HEK293 (cell line): ENCODE results near the gene PTK7.
A peak's percentile ranks its signal among the peaks of the same experiment; 100 is the strongest.

Experiments used
- BCL11A ChIP-seq: fragments of 450-650 bp; formaldehyde crosslinking; IDR thresholded peaks from 2 replicates; pipeline ENCODE4 v1.5.1; 2016; ENCODE audit warnings: low read depth, missing biosample characterization, missing genetic modification characterization
- GLIS1 ChIP-seq: fragments of 450-650 bp; formaldehyde crosslinking; IDR thresholded peaks from 2 replicates; pipeline ENCODE4 v1.5.1; 2016; ENCODE audit warnings: missing biosample characterization, missing genetic modification characterization
- OVOL3 ChIP-seq: fragments of 450-650 bp; formaldehyde crosslinking; IDR thresholded peaks from 2 replicates; pipeline ENCODE4 v1.5.1; 2016; ENCODE audit warnings: missing biosample characterization, missing genetic modification characterization
- RBAK ChIP-seq: fragments of 450-650 bp; formaldehyde crosslinking; IDR thresholded peaks from 2 replicates; pipeline ENCODE4 v1.5.1; 2016; ENCODE audit warnings: missing biosample characterization, missing genetic modification characterization
- TRIM28 ChIP-seq: IDR thresholded peaks from 2 replicates; pipeline ENCODE4 v1.6.1; 2011; ENCODE audit warnings: low read length, control low read depth, borderline replicate concordance
- ZBTB8A ChIP-seq: fragments of 450-650 bp; formaldehyde crosslinking; IDR thresholded peaks from 2 replicates; pipeline ENCODE4 v1.5.1; 2016; ENCODE audit warnings: missing biosample characterization, missing genetic modification characterization
- ZNF174 ChIP-seq: fragments of 450-650 bp; formaldehyde crosslinking; IDR thresholded peaks from 2 replicates; pipeline ENCODE4 v1.5.0; 2017; ENCODE audit warnings: missing biosample characterization, mild to moderate bottlenecking, missing genetic modification characterization
- ZNF184 ChIP-seq: fragments of 450-650 bp; IDR thresholded peaks from 2 replicates; pipeline ENCODE4 v1.5.1; 2018; ENCODE audit warnings: missing biosample characterization, mild to moderate bottlenecking, missing genetic modification characterization
- ZNF19 ChIP-seq: fragments of 450-650 bp; formaldehyde crosslinking; IDR thresholded peaks from 2 replicates; pipeline ENCODE4; 2016; ENCODE audit warnings: missing biosample characterization, missing genetic modification characterization, low read depth
- ZNF202 ChIP-seq: fragments of 450-650 bp; formaldehyde crosslinking; IDR thresholded peaks from 2 replicates; pipeline ENCODE4 v1.5.1; 2016; ENCODE audit warnings: missing biosample characterization, missing genetic modification characterization, borderline replicate concordance
- ZNF221 ChIP-seq: fragments of 450-650 bp; formaldehyde crosslinking; IDR thresholded peaks from 2 replicates; pipeline ENCODE4 v1.5.1; 2017; ENCODE audit warnings: missing biosample characterization, missing genetic modification characterization, borderline replicate concordance
- ZNF274 ChIP-seq, 2 experiments: fragments of 200-500 bp in 1 of 2; fragments of 450-650 bp in 1 of 2; sonication (Bioruptor generic) in 1 of 2; formaldehyde crosslinking in 1 of 2; IDR thresholded peaks; 2 replicates each; pipeline versions ENCODE4 v1.5.1 to v1.6.1; 2014 to 2016; ENCODE audit warnings: borderline replicate concordance in 1 of 2, inconsistent platforms in 1 of 2, low read length in 1 of 2, missing biosample characterization in 1 of 2, missing genetic modification characterization in 1 of 2
- ZNF654 ChIP-seq: fragments of 450-650 bp; formaldehyde crosslinking; IDR thresholded peaks from 2 replicates; pipeline ENCODE4 v1.5.1; 2016; ENCODE audit warnings: low read depth, missing biosample characterization, missing genetic modification characterization
- ZNF660 ChIP-seq: fragments of 450-650 bp; IDR thresholded peaks from 2 replicates; pipeline ENCODE4 v1.5.1; 2018; ENCODE audit warnings: missing biosample characterization, mild to moderate bottlenecking, missing genetic modification characterization
- ZNF664 ChIP-seq: fragments of 450-650 bp; formaldehyde crosslinking; IDR thresholded peaks from 2 replicates; pipeline ENCODE4 v1.5.1; 2016; ENCODE audit warnings: missing biosample characterization, missing genetic modification characterization
- ZNF670 ChIP-seq: fragments of 450-650 bp; formaldehyde crosslinking; IDR thresholded peaks from 2 replicates; pipeline ENCODE4 v1.5.1; 2016; ENCODE audit warnings: missing biosample characterization, missing genetic modification characterization, low read depth
- ZNF791 ChIP-seq: fragments of 450-650 bp; formaldehyde crosslinking; IDR thresholded peaks from 2 replicates; pipeline ENCODE4 v1.5.1; 2016; ENCODE audit warnings: missing biosample characterization, missing genetic modification characterization
- ZNF843 ChIP-seq: fragments of 450-650 bp; formaldehyde crosslinking; IDR thresholded peaks from 2 replicates; pipeline ENCODE4 v1.5.1; 2016; ENCODE audit warnings: missing biosample characterization, missing genetic modification characterization
- ZSCAN16 ChIP-seq: fragments of 450-650 bp; formaldehyde crosslinking; IDR thresholded peaks from 2 replicates; pipeline ENCODE4 v1.5.1; 2016; ENCODE audit warnings: missing biosample characterization, missing genetic modification characterization
- TF ChIP-seq, protein P1 (sequence below): fragments of 450-650 bp; formaldehyde crosslinking; IDR thresholded peaks from 2 replicates; pipeline ENCODE4 v1.5.1; 2017; ENCODE audit warnings: missing biosample characterization, missing genetic modification characterization
- TF ChIP-seq, protein P2 (sequence below): fragments of 450-650 bp; formaldehyde crosslinking; IDR thresholded peaks from 2 replicates; pipeline ENCODE4 v1.5.1; 2016; ENCODE audit warnings: missing biosample characterization, missing genetic modification characterization, low read depth
- TF ChIP-seq, protein P3 (sequence below): fragments of 450-650 bp; formaldehyde crosslinking; IDR thresholded peaks from 2 replicates; pipeline ENCODE4 v1.5.1; 2016; ENCODE audit warnings: missing biosample characterization, missing genetic modification characterization
- TF ChIP-seq, protein P4 (sequence below): fragments of 450-650 bp; formaldehyde crosslinking; IDR thresholded peaks from 2 replicates; pipeline ENCODE4 v1.5.1; 2017; ENCODE audit warnings: missing biosample characterization, mild to moderate bottlenecking, missing genetic modification characterization, moderate library complexity
- TF ChIP-seq, protein P5 (sequence below): fragments of 450-650 bp; formaldehyde crosslinking; IDR thresholded peaks from 2 replicates; pipeline ENCODE4 v1.5.1; 2016; ENCODE audit warnings: missing biosample characterization, missing genetic modification characterization
- TF ChIP-seq, protein P6 (sequence below): fragments of 450-650 bp; formaldehyde crosslinking; IDR thresholded peaks from 2 replicates; pipeline ENCODE4 v1.5.1; 2016; ENCODE audit warnings: missing biosample characterization, missing genetic modification characterization
- TF ChIP-seq, protein P7 (sequence below): fragments of 450-650 bp; formaldehyde crosslinking; IDR thresholded peaks from 2 replicates; pipeline ENCODE4 v1.5.1; 2016; ENCODE audit warnings: missing biosample characterization, missing genetic modification characterization

PTK7 gene

DNA sequence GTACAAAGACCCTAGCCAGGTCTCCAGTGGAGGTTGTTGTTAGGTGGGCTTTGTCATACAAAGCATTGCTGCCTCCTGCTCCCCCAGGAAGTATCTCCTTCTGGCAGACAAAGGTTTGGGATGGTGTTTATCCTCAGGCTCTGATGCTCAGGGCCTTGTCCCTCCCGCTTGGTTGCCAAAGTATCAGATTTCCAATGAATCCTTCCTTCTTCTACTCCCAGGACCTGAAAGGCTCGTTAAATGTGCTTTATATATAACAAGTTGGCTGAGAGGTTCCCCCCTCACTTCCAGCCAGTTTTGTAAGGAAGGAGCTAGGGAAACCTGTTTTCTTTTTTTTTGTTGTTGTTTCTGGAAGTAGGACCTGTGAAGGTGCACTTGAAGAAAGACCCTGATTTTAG is 14.4 kb downstream of the PTK7 start (continued):
- TF ChIP-seq, protein P1, sequence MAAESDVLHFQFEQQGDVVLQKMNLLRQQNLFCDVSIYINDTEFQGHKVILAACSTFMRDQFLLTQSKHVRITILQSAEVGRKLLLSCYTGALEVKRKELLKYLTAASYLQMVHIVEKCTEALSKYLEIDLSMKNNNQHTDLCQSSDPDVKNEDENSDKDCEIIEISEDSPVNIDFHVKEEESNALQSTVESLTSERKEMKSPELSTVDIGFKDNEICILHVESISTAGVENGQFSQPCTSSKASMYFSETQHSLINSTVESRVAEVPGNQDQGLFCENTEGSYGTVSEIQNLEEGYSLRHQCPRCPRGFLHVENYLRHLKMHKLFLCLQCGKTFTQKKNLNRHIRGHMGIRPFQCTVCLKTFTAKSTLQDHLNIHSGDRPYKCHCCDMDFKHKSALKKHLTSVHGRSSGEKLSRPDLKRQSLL (tag by site-specific recombination) = no peak
- TF ChIP-seq ZNF664 (tag by site-specific recombination) = no peak
- TF ChIP-seq ZNF19 (tag by site-specific recombination) = no peak
- no peak for TF ChIP-seq ZSCAN16
- TF ChIP-seq ZNF670 (tag by site-specific recombination) = no peak
- no peak for TF ChIP-seq ZNF202
- TF ChIP-seq, protein P2, sequence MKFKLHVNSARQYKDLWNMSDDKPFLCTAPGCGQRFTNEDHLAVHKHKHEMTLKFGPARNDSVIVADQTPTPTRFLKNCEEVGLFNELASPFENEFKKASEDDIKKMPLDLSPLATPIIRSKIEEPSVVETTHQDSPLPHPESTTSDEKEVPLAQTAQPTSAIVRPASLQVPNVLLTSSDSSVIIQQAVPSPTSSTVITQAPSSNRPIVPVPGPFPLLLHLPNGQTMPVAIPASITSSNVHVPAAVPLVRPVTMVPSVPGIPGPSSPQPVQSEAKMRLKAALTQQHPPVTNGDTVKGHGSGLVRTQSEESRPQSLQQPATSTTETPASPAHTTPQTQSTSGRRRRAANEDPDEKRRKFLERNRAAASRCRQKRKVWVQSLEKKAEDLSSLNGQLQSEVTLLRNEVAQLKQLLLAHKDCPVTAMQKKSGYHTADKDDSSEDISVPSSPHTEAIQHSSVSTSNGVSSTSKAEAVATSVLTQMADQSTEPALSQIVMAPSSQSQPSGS = no peak
- no peak for TF ChIP-seq ZNF843 (tag by site-specific recombination)
- TF ChIP-seq, protein P3, sequence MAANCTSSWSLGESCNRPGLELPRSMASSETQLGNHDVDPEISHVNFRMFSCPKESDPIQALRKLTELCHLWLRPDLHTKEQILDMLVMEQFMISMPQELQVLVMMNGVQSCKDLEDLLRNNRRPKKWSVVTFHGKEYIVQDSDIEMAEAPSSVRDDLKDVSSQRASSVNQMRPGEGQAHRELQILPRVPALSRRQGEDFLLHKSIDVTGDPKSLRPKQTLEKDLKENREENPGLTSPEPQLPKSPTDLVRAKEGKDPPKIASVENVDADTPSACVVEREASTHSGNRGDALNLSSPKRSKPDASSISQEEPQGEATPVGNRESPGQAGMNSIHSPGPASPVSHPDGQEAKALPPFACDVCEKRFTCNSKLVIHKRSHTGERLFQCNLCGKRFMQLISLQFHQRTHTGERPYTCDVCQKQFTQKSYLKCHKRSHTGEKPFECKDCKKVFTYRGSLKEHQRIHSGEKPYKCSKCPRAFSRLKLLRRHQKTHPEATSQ = no peak
- TF ChIP-seq ZNF174 (tag by site-specific recombination) = no peak
- TF ChIP-seq ZNF791 = no peak
- TF ChIP-seq GLIS1 (tag by site-specific recombination) = peak; percentile 81
- TF ChIP-seq, protein P4, sequence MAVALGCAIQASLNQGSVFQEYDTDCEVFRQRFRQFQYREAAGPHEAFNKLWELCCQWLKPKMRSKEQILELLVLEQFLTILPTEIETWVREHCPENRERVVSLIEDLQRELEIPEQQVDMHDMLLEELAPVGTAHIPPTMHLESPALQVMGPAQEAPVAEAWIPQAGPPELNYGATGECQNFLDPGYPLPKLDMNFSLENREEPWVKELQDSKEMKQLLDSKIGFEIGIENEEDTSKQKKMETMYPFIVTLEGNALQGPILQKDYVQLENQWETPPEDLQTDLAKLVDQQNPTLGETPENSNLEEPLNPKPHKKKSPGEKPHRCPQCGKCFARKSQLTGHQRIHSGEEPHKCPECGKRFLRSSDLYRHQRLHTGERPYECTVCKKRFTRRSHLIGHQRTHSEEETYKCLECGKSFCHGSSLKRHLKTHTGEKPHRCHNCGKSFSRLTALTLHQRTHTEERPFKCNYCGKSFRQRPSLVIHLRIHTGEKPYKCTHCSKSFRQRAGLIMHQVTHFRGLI (tag by site-specific recombination) = no peak
- no peak for TF ChIP-seq ZNF654 (tag by site-specific recombination)
- TF ChIP-seq, protein P5, sequence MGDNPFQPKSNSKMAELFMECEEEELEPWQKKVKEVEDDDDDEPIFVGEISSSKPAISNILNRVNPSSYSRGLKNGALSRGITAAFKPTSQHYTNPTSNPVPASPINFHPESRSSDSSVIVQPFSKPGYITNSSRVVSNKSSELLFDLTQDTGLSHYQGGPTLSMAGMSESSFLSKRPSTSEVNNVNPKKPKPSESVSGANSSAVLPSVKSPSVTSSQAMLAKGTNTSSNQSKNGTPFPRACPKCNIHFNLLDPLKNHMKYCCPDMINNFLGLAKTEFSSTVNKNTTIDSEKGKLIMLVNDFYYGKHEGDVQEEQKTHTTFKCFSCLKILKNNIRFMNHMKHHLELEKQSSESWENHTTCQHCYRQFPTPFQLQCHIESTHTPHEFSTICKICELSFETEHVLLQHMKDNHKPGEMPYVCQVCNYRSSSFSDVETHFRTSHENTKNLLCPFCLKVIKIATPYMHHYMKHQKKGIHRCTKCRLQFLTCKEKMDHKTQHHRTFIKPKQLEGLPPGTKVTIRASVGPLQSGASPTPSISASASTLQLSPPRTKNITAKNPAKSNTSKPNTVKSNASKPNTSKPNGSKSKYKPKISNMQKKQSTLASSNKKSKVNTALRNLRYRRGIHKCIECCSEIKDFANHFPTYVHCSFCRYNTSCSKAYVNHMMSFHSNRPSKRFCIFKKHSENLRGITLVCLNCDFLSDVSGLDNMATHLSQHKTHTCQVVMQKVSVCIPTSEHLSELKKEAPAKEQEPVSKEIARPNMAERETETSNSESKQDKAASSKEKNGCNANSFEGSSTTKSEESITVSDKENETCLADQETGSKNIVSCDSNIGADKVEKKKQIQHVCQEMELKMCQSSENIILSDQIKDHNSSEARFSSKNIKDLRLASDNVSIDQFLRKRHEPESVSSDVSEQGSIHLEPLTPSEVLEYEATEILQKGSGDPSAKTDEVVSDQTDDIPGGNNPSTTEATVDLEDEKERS = no peak
- TF ChIP-seq BCL11A (tag by site-specific recombination) = no peak
- TF ChIP-seq ZNF184 = no peak
- no peak for TF ChIP-seq TRIM28
- no peak for TF ChIP-seq ZNF660 (tag by site-specific recombination)
- TF ChIP-seq, protein P6, sequence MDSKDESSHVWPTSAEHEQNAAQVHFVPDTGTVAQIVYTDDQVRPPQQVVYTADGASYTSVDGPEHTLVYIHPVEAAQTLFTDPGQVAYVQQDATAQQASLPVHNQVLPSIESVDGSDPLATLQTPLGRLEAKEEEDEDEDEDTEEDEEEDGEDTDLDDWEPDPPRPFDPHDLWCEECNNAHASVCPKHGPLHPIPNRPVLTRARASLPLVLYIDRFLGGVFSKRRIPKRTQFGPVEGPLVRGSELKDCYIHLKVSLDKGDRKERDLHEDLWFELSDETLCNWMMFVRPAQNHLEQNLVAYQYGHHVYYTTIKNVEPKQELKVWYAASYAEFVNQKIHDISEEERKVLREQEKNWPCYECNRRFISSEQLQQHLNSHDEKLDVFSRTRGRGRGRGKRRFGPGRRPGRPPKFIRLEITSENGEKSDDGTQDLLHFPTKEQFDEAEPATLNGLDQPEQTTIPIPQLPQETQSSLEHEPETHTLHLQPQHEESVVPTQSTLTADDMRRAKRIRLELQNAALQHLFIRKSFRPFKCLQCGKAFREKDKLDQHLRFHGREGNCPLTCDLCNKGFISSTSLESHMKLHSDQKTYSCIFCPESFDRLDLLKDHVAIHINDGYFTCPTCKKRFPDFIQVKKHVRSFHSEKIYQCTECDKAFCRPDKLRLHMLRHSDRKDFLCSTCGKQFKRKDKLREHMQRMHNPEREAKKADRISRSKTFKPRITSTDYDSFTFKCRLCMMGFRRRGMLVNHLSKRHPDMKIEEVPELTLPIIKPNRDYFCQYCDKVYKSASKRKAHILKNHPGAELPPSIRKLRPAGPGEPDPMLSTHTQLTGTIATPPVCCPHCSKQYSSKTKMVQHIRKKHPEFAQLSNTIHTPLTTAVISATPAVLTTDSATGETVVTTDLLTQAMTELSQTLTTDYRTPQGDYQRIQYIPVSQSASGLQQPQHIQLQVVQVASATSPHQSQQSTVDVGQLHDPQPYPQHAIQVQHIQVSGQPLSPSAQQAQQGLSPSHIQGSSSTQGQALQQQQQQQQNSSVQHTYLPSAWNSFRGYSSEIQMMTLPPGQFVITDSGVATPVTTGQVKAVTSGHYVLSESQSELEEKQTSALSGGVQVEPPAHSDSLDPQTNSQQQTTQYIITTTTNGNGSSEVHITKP (tag by site-specific recombination) = 0 out of 2 replicates have a peak, but pooled peaks have one; percentile 11
- no peak for TF ChIP-seq ZBTB8A (tag by site-specific recombination)
- no peak for TF ChIP-seq OVOL3
- no peak for TF ChIP-seq ZNF221
- TF ChIP-seq, protein P7, sequence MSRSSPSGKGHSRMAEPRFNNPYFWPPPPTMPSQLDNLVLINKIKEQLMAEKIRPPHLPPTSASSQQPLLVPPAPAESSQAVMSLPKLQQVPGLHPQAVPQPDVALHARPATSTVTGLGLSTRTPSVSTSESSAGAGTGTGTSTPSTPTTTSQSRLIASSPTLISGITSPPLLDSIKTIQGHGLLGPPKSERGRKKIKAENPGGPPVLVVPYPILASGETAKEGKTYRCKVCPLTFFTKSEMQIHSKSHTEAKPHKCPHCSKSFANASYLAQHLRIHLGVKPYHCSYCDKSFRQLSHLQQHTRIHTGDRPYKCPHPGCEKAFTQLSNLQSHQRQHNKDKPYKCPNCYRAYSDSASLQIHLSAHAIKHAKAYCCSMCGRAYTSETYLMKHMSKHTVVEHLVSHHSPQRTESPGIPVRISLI = no peak
- no peak for TF ChIP-seq RBAK (tag by site-specific recombination)
- TF ChIP-seq ZNF274 (IDR thresholded peaks at IDR 0.05; ENCODE audit: low read length) = no peak
- no peak for TF ChIP-seq ZNF274 (tag by site-specific recombination; IDR thresholded peaks at IDR 0.05; ENCODE audit: borderline replicate concordance)
